Thyroid gland (tissue), 4 donors: Measurements from ENCODE around the gene RAMAC.

Source experiments
- CTCF ChIP-seq, 6 experiments: fragments of 200-600 bp in 3 of 6; fragments of 450-650 bp in 3 of 6; sonication (generic) in 3 of 6; IDR thresholded peaks; one replicate each; pipeline ENCODE4 v1.5.1; 2016 to 2019; ENCODE audit warnings: antibody characterized with exemption in 6 of 6, mild to moderate bottlenecking in 2 of 6, inconsistent platforms in 1 of 6, moderate library complexity in 1 of 6
- POLR2A ChIP-seq, 2 donors: fragments of 450-650 bp; IDR thresholded peaks; one replicate each; pipeline ENCODE4 v1.6.1; 2017; ENCODE audit warnings: antibody characterized with exemption in 2 of 2, mild to moderate bottlenecking in 2 of 2, moderate library complexity in 1 of 2

- TF ChIP-seq CTCF (IDR thresholded peaks at IDR 0.05) (no peak), POLR2A (IDR thresholded peaks at IDR 0.05) (no peak)
Observed at GRCh38 chr15:83014205-83014653, 28.2 kb downstream of the RAMAC start.
